GM18858 (cell line): Measurements from ENCODE around the gene HRAS.

Experiments used
- ATAC-seq: cut with Tn5 transposase; IDR thresholded peaks from one replicate; pipeline ENCODE4 v1.9.1; 2021; ENCODE audit not compliant: unreplicated experiment

HRAS gene

DNA sequence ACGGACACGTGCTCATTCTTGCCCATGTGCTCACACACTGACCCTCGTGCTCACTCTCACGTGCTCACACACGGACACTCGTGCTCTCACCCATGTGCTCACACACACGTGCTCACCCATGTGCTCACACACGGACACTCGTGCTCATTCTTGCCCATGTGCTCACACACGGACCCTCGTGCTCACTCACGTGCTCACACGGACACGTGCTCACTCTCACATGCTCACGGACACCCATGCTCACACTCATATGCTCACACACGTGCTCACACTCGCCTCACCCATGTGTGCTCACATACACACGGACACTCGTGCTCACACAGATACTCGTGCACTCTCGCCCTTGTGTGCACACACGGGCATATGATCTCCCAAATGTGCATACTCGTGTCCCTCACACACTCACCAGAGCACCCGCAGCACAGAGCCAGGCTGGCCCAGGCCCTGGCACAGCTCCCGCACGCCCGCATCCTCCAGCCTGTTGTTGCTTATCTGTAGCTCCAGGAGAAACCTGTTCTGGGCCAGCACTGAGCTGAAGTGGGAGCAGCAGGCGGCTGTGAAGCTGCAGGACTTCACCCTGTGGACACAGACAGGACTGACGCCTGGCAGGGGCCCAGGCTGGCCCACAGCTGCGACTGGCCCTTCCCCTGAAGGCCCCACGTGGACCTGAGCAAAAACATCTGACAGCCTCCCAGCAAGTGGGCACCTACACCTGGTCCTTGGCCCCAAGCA is 37.6 kb downstream of the HRAS start:
- no peak for ATAC-seq

DNA sequence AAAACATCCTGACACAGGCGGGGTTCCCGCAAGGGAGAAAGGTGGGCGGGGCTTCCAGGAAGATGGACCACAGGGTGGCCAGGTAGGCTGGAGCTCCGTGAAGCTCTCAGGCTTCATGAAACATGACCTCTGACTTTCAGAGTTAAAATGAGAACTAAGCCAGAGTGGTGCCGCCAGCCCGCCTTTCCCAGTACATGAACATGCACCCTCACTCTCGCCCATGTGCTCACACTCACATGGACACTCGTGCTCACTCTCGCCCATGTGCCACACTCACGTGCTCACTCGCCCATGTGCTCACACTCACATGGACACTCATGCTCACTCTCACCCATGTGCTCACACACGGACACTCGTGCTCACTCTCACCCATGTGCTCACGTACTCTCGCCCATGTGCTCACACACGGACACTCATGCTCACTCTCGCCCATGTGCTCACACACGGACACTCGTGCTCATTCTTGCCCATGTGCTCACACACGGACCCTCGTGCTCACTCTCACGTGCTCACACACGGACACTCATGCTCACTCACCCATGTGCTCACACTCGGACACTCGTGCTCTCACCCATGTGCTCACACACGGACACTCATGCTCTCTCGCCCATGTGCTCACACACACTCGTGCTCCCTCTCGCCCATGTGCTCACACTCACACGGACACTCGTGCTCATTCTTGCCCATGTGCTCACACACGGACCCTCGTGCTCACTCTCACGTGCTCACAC is 38.4 kb downstream of the HRAS start:
- ATAC-seq: no peak

DNA sequence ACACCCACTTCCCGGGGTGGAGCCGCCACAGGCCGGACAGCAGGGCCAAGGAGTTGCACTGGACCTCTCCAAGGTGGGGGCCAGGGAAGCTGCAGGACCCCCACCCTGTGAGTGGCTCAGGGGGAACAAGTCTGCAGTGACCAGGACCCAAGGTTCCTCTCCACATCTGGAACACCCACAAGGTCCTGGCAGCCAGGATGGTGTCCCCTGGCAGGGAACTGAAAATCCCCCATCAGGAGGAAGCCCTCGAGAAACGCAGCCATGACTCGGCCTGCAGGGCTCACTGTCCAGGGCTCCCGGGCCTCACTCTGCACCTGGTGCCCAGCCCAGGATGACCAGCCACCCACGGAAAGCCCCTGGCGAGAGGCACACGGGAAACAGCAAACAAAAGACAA is 39.8 kb downstream of the HRAS start:
- no peak for ATAC-seq

DNA sequence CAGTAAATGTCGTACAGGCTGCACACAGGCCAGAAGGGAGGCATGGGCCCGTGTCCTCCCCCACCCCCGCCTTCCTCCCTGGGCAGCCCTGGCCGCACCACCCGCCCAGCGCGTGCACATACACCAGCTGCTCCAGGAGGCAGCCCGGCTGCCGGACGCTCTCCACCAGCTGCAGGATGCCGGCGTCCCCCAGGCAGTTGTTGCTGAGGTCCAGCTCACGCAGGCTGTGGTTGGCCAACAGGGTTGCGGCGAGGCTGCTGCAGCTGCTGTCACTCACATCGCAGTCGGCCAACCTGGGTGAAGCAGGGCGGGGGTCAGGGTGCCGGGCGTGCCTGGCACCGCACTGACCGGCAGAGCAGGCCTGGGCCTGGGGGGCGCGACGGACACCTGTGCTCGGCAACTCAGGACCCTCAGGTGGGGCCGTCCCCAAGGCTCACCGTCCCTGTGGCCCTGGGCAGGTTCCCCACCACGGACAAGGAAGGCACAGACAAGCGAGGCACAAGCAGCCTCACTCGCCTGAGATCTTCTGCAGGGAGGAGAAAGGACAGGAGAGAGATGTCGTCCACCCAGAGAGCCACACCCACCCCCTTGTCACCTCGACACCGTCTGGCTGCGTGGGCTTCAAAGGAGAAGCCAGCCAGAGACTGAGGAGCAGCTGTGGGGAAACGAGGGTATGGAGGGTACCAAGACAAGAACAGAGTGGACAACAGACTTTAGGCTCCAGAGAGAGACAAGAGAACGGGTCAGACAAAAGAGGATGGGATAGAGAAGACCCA is 40.4 kb downstream of the HRAS start:
- no peak for ATAC-seq

- ATAC-seq: no peak
Observed at GRCh38 chr11:492427-493226, 42.7 kb downstream of the HRAS start.

GRCh38 chr11:491358-491757 is 44.0 kb downstream of the HRAS start:
- no peak for ATAC-seq

DNA sequence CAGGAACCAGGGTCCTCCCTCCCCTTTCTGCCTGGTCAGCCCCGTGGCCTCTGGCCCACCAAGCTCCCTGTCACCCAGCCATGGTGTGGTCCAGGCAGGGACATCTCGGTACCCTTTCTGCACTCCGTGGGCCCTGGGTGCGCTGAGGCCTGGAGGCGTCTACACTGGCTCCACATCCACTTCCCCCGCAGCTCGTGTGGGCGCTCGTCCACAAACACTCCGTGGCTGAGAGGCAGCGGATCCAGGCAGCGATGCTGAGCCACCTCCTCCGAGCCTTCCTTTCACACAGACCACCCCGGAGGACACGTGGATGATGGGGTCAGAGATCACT is 44.5 kb downstream of the HRAS start:
- ATAC-seq: no peak

DNA sequence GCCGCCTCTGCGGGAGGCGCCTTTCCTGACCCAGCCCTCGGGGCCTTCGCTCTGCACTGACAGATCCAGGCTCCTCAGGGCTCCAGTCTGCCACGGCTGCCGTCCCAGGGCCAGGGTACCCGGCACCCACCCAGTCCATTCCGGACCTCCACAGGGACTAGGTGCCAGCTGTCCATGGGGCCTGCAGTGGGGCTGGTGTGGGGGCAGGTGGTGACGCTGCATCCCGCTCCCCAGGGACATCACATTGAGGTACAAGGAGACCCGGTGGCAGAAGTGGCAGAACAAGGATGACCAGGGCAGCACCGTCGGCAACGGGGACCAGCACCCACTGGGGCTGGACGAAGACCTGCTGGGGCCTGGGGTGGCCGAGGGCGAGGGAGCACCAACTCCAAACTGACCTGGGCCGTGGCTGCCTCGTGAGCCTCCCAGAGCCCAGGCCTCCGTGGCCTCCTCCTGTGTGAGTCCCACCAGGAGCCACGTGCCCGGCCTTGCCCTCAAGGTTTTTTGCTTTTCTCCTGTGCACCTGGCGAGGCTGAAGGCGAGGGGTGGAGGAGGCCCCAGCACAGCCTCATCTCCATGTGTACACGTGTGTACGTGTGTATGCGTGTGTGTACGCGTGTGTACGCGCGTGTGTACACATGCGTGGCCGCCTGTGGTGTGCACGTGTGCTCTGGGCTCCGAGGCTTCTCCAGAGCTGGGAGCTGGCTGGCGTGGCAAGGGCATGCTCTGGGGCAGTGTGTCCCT is 45.0 kb downstream of the HRAS start:
- no peak for ATAC-seq

- no peak for ATAC-seq
Observed at GRCh38 chr11:489610-490185, 45.7 kb downstream of the HRAS start.

DNA sequence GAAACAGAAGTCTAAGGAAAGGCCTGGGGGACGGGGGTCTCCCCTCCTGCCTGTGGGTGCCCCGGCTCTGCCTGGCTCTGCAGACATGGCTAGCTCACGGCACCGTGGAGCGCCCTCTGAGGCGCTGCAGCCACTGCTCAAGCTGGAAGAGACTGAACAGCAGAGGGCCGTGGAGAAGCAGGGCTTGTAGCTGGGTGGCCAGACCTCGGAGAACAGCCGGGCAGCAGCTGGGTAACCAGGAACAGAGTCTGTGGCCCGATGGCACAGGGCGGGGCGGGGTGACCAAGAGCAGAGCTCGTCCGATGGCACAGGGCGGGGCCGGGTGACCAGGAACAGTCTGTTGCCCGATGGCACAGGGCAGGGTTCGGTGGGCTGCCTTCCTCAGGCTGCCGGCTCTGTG is 46.4 kb downstream of the HRAS start:
- ATAC-seq: no peak

- no peak for ATAC-seq
Observed at GRCh38 chr11:488579-488978, 46.8 kb downstream of the HRAS start.

- no peak for ATAC-seq
Observed at GRCh38 chr11:488062-488461, 47.3 kb downstream of the HRAS start.

- ATAC-seq: no peak
Observed at GRCh38 chr11:487571-488021, 47.8 kb downstream of the HRAS start.

GRCh38 chr11:486189-486588 is 49.2 kb downstream of the HRAS start:
- no peak for ATAC-seq

- no peak for ATAC-seq
Observed at GRCh38 chr11:484616-485015, 50.8 kb downstream of the HRAS start.
